PC-3 (cell line): ENCODE results near the gene ADCYAP1R1. TPM values are rescaled to one million over a fixed set of nuclear protein-coding genes. Genes with fewer than 3 reads are reported as not detected.

Experiments
- ATAC-seq: fragments of 200-7000 bp; cut with Tn5 transposase; 2 replicates; pipeline ENCODE4 v1.9.1; 2020; ENCODE audit warnings: mild to moderate bottlenecking, moderate library complexity
- BruUV-seq: library from RNA; stranded (reverse); fragments of 400-500 nt; replicated peaks from 2 replicates; lab custom pipeline; 2021; lab: Mats Ljungman, UMichigan
- CTCF ChIA-PET: fragments of 300-600 bp; sonication (Branson Sonifier 250); formaldehyde crosslinking; loops from one replicate; lab custom pipeline; 2022; ENCODE audit warnings: antibody characterized with exemption; lab: Charles Lee
- POLR2A ChIA-PET: fragments of 300-600 bp; sonication (Branson Sonifier 250); formaldehyde crosslinking; loops from one replicate; lab custom pipeline; 2022; ENCODE audit warnings: antibody characterized with exemption; ENCODE audit not compliant: unreplicated experiment; lab: Charles Lee
- DNase-seq: peaks from one replicate; pipeline ENCODE4 v3.0.0-alpha.2; 2015
- H2AFZ ChIP-seq: fragments of 300-600 bp; sonication (generic); 2 replicates; pipeline ENCODE4 v1.6.0; 2016; ENCODE audit warnings: antibody characterized with exemption, low read length
- H3F3A ChIP-seq: fragments of 300-600 bp; sonication (generic); one replicate; pipeline ENCODE4 v1.6.0; 2017; ENCODE audit warnings: antibody characterized with exemption, low read length, control low read depth, mild to moderate bottlenecking; ENCODE audit not compliant: unreplicated experiment
- H3K27ac ChIP-seq: fragments of 300-600 bp; sonication (generic); 2 replicates; pipeline ENCODE4 v1.5.1; 2016; ENCODE audit warnings: mild to moderate bottlenecking, low read length
- H3K27me3 ChIP-seq: fragments of 300-600 bp; sonication (generic); 2 replicates; pipeline ENCODE4 v1.6.1; 2016; ENCODE audit warnings: low read length, mixed read lengths
- H3K36me3 ChIP-seq: fragments of 300-600 bp; sonication (generic); 2 replicates; pipeline ENCODE4 v1.6.1; 2016; ENCODE audit warnings: low read depth, mixed run types, low read length, mixed read lengths
- H3K4me1 ChIP-seq: fragments of 300-600 bp; sonication (generic); 2 replicates; pipeline ENCODE4 v1.5.1; 2016; ENCODE audit warnings: low read length; ENCODE audit not compliant: insufficient read depth
- H3K4me2 ChIP-seq: fragments of 300-600 bp; sonication (generic); 2 replicates; pipeline ENCODE4 v1.6.0; 2016; ENCODE audit warnings: low read length
- H3K4me3 ChIP-seq: fragments of 300-600 bp; sonication (generic); 2 replicates; pipeline ENCODE4 v1.5.1; 2016; ENCODE audit warnings: mild to moderate bottlenecking, low read length, mixed read lengths
- H3K79me2 ChIP-seq: fragments of 300-600 bp; sonication (generic); 2 replicates; pipeline ENCODE4 v1.6.1; 2017; ENCODE audit warnings: low read length, mixed read lengths
- H3K9ac ChIP-seq: fragments of 300-600 bp; sonication (generic); 2 replicates; pipeline ENCODE4 v1.6.0; 2016; ENCODE audit warnings: mild to moderate bottlenecking, low read length
- H3K9me2 ChIP-seq: fragments of 300-600 bp; sonication (generic); replicated peaks from 2 replicates; pipeline ENCODE4 v1.6.1; 2016; ENCODE audit warnings: mixed run types, low read length, mixed read lengths
- H3K9me3 ChIP-seq: fragments of 300-600 bp; sonication (generic); 2 replicates; pipeline ENCODE4 v1.6.1; 2016; ENCODE audit warnings: low read length, mixed read lengths
- H4K20me1 ChIP-seq: fragments of 300-600 bp; sonication (generic); 2 replicates; pipeline ENCODE4 v1.6.1; 2016; ENCODE audit warnings: low read length, mixed read lengths
- EZH2 ChIP-seq: fragments of 300-600 bp; sonication (generic); IDR thresholded peaks from one replicate; pipeline ENCODE4 v1.6.1; 2017; ENCODE audit warnings: antibody characterized with exemption, mild to moderate bottlenecking, low read length; ENCODE audit not compliant: unreplicated experiment
- EZH2phosphoT487 ChIP-seq: fragments of 300-600 bp; sonication (generic); IDR thresholded peaks from 2 replicates; pipeline ENCODE4 v1.6.1; 2018; ENCODE audit warnings: mild to moderate bottlenecking, antibody characterized with exemption, low read length, borderline replicate concordance
- intact Hi-C: fragments of 100-400 bp; cut with micrococcal nuclease; formaldehyde crosslinking; loops from 2 replicates; pipeline ENCODE4 v1.9.0; 2023
- total RNA-seq: library from RNA; depleted of rRNA; stranded (reverse); fragments of >200 nt; gene quantifications from 2 replicates; pipeline ENCODE4 v1.2.3, GENCODE V29; 2014
- TF ChIP-seq, protein P1 (sequence below): fragments of 300-600 bp; sonication (generic); conservative IDR thresholded peaks from 2 replicates; pipeline ENCODE4 v1.5.1; 2017; ENCODE audit warnings: antibody characterized with exemption, low read depth, mild to moderate bottlenecking, low read length

Gene ADCYAP1R1
- total RNA-seq, 1 experiment from 2014 or later, result not detected

- ChIA-PET POLR2A (no interaction called here), CTCF (interaction anchor here (0.6 kb wide), 1 partner anchor 1165 kb away, joined by 3 read pairs; no protein-coding TSS in a partner anchor)
- TF ChIP-seq EZH2phosphoT487, result no peak
- no peak for TF ChIP-seq EZH2
- TF ChIP-seq, protein P1, sequence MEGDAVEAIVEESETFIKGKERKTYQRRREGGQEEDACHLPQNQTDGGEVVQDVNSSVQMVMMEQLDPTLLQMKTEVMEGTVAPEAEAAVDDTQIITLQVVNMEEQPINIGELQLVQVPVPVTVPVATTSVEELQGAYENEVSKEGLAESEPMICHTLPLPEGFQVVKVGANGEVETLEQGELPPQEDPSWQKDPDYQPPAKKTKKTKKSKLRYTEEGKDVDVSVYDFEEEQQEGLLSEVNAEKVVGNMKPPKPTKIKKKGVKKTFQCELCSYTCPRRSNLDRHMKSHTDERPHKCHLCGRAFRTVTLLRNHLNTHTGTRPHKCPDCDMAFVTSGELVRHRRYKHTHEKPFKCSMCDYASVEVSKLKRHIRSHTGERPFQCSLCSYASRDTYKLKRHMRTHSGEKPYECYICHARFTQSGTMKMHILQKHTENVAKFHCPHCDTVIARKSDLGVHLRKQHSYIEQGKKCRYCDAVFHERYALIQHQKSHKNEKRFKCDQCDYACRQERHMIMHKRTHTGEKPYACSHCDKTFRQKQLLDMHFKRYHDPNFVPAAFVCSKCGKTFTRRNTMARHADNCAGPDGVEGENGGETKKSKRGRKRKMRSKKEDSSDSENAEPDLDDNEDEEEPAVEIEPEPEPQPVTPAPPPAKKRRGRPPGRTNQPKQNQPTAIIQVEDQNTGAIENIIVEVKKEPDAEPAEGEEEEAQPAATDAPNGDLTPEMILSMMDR, result no peak
- Histone ChIP-seq H3F3A (no peaks in the 10 kb centered on the region), H2AFZ (no peak overlapping the region), H3K9ac (no peak overlapping the region), H3K27ac (no peak overlapping the region), H3K36me3 (no peaks in the 10 kb centered on the region), H3K4me3 (no peak overlapping the region), H4K20me1 (no peaks in the 10 kb centered on the region), H3K4me2 (no peak overlapping the region), H3K79me2 (no peaks in the 10 kb centered on the region), H3K4me1 (no peaks in the 10 kb centered on the region), H3K9me2 (no peaks in the 10 kb centered on the region), H3K9me3 (no peaks in the 10 kb centered on the region), H3K27me3 (peaks cover 65% of the 10 kb centered on the region)
- ATAC-seq (no peak), DNase-seq (no peak)
- no TSS peak for BruUV-seq
- intact Hi-C loops, result no loop called here
Observed at GRCh38 chr7:31091924-31092434, 39.9 kb downstream of the ADCYAP1R1 start.

DNA sequence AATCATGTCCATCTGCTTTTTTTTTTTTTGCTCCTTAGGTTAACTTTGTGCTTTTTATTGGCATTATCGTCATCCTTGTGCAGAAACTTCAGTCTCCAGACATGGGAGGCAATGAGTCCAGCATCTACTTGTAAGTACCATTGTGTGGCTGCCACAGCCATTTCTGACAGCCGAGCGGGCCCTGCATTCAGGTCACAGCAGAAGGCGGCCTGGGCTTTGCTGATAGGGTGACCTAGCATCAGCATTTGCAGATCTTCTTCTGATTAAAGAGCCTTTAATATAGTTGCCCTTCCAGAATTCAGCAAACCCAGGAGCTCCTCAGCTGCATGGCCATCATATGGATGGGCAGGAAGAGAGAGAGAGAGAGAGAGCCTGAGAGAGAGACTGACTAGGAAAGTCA lies 40.5 kb downstream of the ADCYAP1R1 start:
- POLR2A ChIA-PET, result no interaction called here
- no TSS peak for BruUV-seq
- H3K27me3 ChIP-seq, result peaks cover 61% of the 10 kb centered on the region

DNA sequence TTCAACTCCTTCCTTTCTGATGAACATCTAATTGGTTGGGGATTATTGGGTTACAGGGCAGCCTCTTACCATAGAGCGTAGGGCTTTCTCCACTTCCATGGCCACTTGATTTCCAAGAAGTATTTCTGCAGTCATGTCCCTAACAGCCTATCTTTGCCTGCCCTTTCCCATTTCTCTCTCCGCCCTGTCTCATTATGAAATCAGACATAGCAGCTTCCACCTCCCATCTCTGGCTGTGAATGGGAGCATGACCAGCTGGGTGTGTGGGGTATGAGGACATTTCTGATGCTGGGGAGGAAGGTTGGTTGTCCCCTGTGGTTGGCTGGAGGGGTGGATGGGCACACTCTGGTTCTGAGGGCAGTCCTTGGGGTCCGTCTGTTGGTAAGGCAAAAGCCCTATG lies 41.2 kb downstream of the ADCYAP1R1 start:
- ChIA-PET POLR2A (no interaction called here), CTCF (no interaction called here)
- H3K27ac ChIP-seq, result no peak overlapping the region
- H3K9me3 ChIP-seq, result no peaks in the 10 kb centered on the region
- BruUV-seq, result no TSS peak
- peaks cover 57% of the 10 kb centered on the region for H3K27me3 ChIP-seq
- H4K20me1 ChIP-seq, result no peaks in the 10 kb centered on the region
- TF ChIP-seq EZH2 (no peak), EZH2phosphoT487 (no peak)
- TF ChIP-seq, protein P1, result no peak
- no peaks in the 10 kb centered on the region for H3K79me2 ChIP-seq
- H3K9me2 ChIP-seq, result no peaks in the 10 kb centered on the region
- H3K4me3 ChIP-seq, result no peak overlapping the region
- H3K9ac ChIP-seq, result no peak overlapping the region
- H3K4me2 ChIP-seq, result no peak overlapping the region
- intact Hi-C loops, result no loop called here
- no peaks in the 10 kb centered on the region for H3K36me3 ChIP-seq
- H3F3A ChIP-seq, result no peaks in the 10 kb centered on the region
- DNase-seq (no peak), ATAC-seq (no peak)
- no peak overlapping the region for H2AFZ ChIP-seq
- H3K4me1 ChIP-seq, result no peaks in the 10 kb centered on the region

More for the DNA sequence above, 40.5 kb downstream of the ADCYAP1R1 start:
- Histone ChIP-seq H3K9ac (no peak overlapping the region), H3K4me2 (no peak overlapping the region), H3F3A (no peaks in the 10 kb centered on the region), H3K4me3 (no peak overlapping the region), H3K4me1 (no peaks in the 10 kb centered on the region), H3K9me3 (no peaks in the 10 kb centered on the region), H3K36me3 (no peaks in the 10 kb centered on the region), H3K27ac (no peak overlapping the region), H3K9me2 (no peaks in the 10 kb centered on the region), H3K79me2 (no peaks in the 10 kb centered on the region), H2AFZ (no peak overlapping the region), H4K20me1 (no peaks in the 10 kb centered on the region)
- ATAC-seq (no peak), DNase-seq (no peak)
- CTCF ChIA-PET, result no interaction called here
- intact Hi-C loops, result no loop called here
- TF ChIP-seq EZH2, result no peak
- no peak for TF ChIP-seq EZH2phosphoT487
- TF ChIP-seq, protein P1, result no peak
